ENCODE measurements around the gene LRRC41. TPM values are rescaled to one million over a fixed set of nuclear protein-coding genes. Genes with fewer than 3 reads are reported as not detected.

Gene LRRC41
- total RNA-seq (2022; extraction: Qiagen RNA extraction; ENCODE audit: low read depth), result 36.5 to 46.3 TPM (median 42.0 TPM) in 5 replicates

GRCh38 chr1:46303038-46303871 is at the start of gene LRRC41, which contains the start of gene UQCRH:
Gene LRRC41 (minus strand): TSS chr1:46303616. CDS start chr1:46303322, 294 bp downstream.
Gene UQCRH (plus strand): TSS chr1:46303698. CDS start chr1:46303767, 69 bp downstream.

GRCh38 chr1:46340404-46341221 is 37.2 kb upstream of the LRRC41 start, which contains the start of gene NSUN4:
Gene NSUN4 (plus strand): TSS chr1:46340807. CDS start chr1:46340827, 20 bp downstream.

GRCh38 chr1:46247436-46248121 is 55.8 kb downstream of the LRRC41 start, which contains the start of gene RAD54L:
Gene RAD54L (plus strand): TSS chr1:46247763. CDS start chr1:46248406, 643 bp downstream.

Other genes starting within 250 kb of the LRRC41 start
- 0.72 to 1.1 TPM (median 0.96 TPM) in 5 replicates for gene PIK3R3, start 171.0 kb downstream of the LRRC41 start, total RNA-seq (2022; extraction: Qiagen RNA extraction; ENCODE audit: low read depth)
- gene TSPAN1, start 128.5 kb downstream of the LRRC41 start, total RNA-seq (2022; extraction: Qiagen RNA extraction; ENCODE audit: low read depth), result 1.6 to 3.1 TPM (median 2.6 TPM) in 5 replicates
- not detected in 5 replicates for gene P3R3URF, start 127.1 kb downstream of the LRRC41 start, total RNA-seq (2022; extraction: Qiagen RNA extraction; ENCODE audit: low read depth)
- gene POMGNT1, start 105.2 kb downstream of the LRRC41 start, total RNA-seq (2022; extraction: Qiagen RNA extraction; ENCODE audit: low read depth), result 35.0 to 50.0 TPM (median 48.7 TPM) in 5 replicates
- gene LURAP1, start 100.3 kb downstream of the LRRC41 start, total RNA-seq (2022; extraction: Qiagen RNA extraction; ENCODE audit: low read depth), result not detected in 5 replicates
- gene RAD54L, start 55.9 kb downstream of the LRRC41 start, total RNA-seq (2022; extraction: Qiagen RNA extraction; ENCODE audit: low read depth), result 10.2 to 12.8 TPM (median 12.1 TPM) in 5 replicates
- gene UQCRH, start 82 bp upstream of the LRRC41 start, total RNA-seq (2022; extraction: Qiagen RNA extraction; ENCODE audit: low read depth), result 397 to 570 TPM (median 421 TPM) in 5 replicates
- 11.5 to 14.9 TPM (median 13.3 TPM) in 5 replicates for gene NSUN4, start 37.2 kb upstream of the LRRC41 start, total RNA-seq (2022; extraction: Qiagen RNA extraction; ENCODE audit: low read depth)
- 0.81 to 2.6 TPM (median 0.83 TPM) in 5 replicates for gene FAAH, start 90.7 kb upstream of the LRRC41 start, total RNA-seq (2022; extraction: Qiagen RNA extraction; ENCODE audit: low read depth)
- 0.61 to 1.5 TPM (median 0.82 TPM) in 5 replicates for gene DMBX1, start 186.2 kb upstream of the LRRC41 start, total RNA-seq (2022; extraction: Qiagen RNA extraction; ENCODE audit: low read depth)
- not detected in 5 replicates for gene KNCN, start 248.0 kb upstream of the LRRC41 start, total RNA-seq (2022; extraction: Qiagen RNA extraction; ENCODE audit: low read depth)

Measured in A549 treated with CpdA at 1 μM for 4 hours (cell line).